GM18867 (cell line): ENCODE measurements around the gene PKD1.
"Not testable (repeated sequence)": the region's sequence is repeated elsewhere in the genome, so short reads cannot be mapped to it uniquely, and the experiment has no call there.

Source experiments
- ATAC-seq: cut with Tn5 transposase; IDR thresholded peaks from one replicate; pipeline ENCODE4 v1.9.1; 2021; ENCODE audit warnings: mild to moderate bottlenecking, moderate library complexity; ENCODE audit not compliant: unreplicated experiment

The PKD1 gene

GRCh38 chr16:2152695-2153506 lies 17.2 kb upstream of the PKD1 start:
- no peak for ATAC-seq

- ATAC-seq: no peak
Observed at GRCh38 chr16:2151188-2152091, 15.7 kb upstream of the PKD1 start.

- ATAC-seq: no peak
Observed at GRCh38 chr16:2150418-2151187, 14.9 kb upstream of the PKD1 start.

- no peak for ATAC-seq
Observed at GRCh38 chr16:2149630-2150417, 14.1 kb upstream of the PKD1 start.

GRCh38 chr16:2148714-2149629 lies 13.3 kb upstream of the PKD1 start:
- ATAC-seq: no peak

GRCh38 chr16:2147981-2148671 lies 12.4 kb upstream of the PKD1 start, which contains the start of gene RAB26:
TSS of gene RAB26 (plus strand) at chr16:2148625. CDS start at chr16:2148784, 159 bp downstream.
- ATAC-seq: no peak

GRCh38 chr16:2147378-2147777 lies 11.7 kb upstream of the PKD1 start:
- ATAC-seq: no peak

GRCh38 chr16:2145843-2146242 lies 10.1 kb upstream of the PKD1 start:
- no peak for ATAC-seq

- ATAC-seq: no peak
Observed at GRCh38 chr16:2143878-2144485, 8.3 kb upstream of the PKD1 start.

GRCh38 chr16:2142942-2143877 lies 7.5 kb upstream of the PKD1 start:
- no peak for ATAC-seq

GRCh38 chr16:2135071-2135470 lies 627 bp downstream of the PKD1 start:
- not testable (repeated sequence) for ATAC-seq

GRCh38 chr16:2133797-2134196 lies 1.9 kb downstream of the PKD1 start:
- ATAC-seq: not testable (repeated sequence)

GRCh38 chr16:2129890-2130447 lies 5.7 kb downstream of the PKD1 start:
- not testable (repeated sequence) for ATAC-seq

- not testable (repeated sequence) for ATAC-seq
Observed at GRCh38 chr16:2129251-2129650, 6.4 kb downstream of the PKD1 start.

- ATAC-seq: not testable (repeated sequence)
Observed at GRCh38 chr16:2127630-2128280, 7.9 kb downstream of the PKD1 start.

GRCh38 chr16:2126928-2127556 lies 8.7 kb downstream of the PKD1 start:
- not testable (repeated sequence) for ATAC-seq
